T1000 (cell line): ENCODE measurements around the gene COL13A1.

ENCODE experiments used
- DNase-seq: peaks from one replicate; lab custom pipeline; 2025; ENCODE audit warnings: mixed read lengths; lab: John Stamatoyannopoulos, UW

Gene COL13A1

DNA sequence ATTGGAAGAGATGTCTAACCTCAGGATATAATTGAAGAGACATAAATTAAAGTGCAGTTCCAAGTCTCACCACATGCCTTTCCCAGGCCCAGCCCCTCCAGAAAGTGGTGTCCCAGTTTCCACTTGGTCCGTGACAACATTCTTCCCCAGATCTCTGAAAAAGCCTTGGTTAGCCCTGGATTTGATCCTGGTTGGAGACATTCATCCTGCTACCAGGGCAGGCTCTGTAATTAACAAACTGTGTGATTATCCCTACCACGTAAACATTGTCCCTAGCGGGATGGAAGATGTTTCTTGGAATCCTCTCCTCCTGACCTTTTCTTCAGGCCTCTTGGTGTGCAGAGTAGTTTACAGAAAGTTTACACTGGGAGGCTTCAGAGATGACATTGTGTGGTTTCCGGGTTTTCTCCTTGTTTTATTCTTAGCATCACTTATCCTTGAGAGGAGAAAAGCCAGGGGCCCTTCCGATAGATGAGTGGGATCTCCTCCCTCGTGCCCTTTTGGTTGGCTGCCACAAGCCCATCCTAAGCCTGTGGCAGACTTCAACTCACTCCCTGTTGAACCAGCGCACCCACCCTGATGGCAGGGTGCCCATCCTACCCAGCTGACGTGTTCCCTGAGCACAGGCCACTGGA, 83.8 kb downstream of the COL13A1 start:
- DNase-seq: no peak

- DNase-seq: no peak
Observed at GRCh38 chr10:69888882-69889584, 87.3 kb downstream of the COL13A1 start.

DNA sequence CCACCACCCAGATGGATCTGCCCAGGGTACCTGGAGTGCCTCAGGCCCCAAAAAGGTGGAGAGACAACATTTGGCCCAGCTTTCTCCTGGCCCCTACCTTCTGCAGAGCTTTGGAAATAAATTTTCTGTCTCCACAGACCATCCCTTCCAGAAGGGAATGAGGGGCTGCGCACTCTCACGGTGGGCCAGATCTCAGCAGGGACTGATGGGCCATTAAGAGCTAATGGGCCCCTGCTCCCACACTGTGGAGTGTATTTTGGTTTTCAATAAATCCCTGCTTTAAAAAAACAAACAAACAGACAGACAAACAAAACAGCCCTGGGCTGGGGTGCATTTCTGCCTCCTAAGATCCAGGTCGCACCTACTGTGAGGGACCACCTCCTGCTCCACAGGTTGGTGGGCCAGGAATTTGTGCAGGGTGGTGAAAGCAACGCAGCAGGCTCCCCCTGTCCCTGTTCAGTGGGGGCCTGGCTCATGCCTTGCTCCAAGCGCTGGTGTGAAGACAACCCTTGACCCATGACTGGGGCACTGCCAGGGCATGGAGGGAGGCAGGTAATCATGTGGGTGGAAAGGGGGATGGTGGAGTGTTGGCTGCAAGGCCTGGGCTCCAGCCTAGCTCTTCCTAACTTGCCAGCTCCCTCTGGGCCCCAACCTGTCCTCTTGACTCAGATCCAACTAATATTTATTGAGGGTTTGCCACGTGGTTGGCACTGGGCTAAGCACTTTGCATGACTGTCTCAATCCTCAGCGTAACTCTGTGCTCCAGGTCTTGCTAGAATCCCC, 88.5 kb downstream of the COL13A1 start:
- no peak for DNase-seq

- no peak for DNase-seq
Observed at GRCh38 chr10:69891057-69891617, 89.4 kb downstream of the COL13A1 start.

DNA sequence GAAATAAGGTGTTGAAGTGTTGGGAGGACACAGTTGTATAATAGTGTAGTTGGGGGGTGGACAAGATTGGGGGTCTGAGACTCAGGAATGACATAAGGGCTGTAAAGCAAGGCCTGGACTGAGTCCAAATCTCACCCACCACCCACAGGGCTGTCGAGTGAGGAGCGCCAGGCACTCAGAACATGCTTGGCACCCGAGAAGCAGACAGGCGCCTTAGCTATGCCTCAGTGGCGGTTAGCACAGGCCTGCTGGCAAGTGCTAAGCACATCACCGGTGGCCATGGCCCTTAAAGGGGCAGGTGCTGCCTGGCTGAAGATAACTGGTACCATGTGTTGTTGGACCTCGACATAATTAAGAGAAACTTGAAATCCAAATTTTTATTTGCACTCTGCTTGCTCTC, 90.7 kb downstream of the COL13A1 start:
- no peak for DNase-seq

DNA sequence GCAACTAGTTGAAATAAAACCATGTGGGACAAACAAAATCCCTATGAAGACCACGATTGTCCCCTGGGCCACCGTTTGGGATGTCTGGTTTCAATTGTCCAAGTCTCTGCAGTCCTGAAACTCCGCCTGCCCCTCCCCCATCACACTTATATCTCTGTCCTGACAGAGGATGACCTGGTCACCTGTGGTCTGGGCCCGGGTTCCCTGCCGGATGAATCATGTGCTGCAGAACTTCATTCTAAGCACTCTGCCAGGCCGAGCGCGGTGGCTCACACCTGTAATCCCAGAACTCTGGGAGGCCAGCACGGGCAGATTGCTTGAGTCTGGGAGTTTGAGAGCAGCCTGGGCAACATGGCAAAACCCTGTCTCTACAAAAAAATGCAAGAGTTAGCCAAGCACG, 91.1 kb downstream of the COL13A1 start:
- DNase-seq: no peak

GRCh38 chr10:69893271-69893900, 91.7 kb downstream of the COL13A1 start:
- DNase-seq: no peak

DNA sequence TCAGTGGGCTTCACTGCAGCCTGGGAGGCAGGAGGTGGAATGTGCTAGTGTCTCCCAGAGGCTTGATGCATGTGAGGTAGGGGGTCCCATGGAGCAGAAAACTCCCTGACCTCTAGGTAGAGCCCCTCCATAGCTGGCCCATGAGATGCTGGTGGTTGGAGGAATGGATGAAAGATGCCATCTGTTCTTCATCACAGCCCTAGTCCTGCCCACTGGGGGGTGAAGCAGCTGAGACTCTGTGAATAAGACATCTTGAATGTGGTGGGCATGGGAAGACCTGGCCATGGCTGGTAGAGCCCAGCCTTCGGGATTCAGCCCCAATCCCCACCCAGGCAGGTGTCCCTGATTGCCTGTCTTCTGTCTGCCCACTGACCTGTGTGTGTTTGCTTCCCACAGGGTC, 92.5 kb downstream of the COL13A1 start:
- no peak for DNase-seq

DNA sequence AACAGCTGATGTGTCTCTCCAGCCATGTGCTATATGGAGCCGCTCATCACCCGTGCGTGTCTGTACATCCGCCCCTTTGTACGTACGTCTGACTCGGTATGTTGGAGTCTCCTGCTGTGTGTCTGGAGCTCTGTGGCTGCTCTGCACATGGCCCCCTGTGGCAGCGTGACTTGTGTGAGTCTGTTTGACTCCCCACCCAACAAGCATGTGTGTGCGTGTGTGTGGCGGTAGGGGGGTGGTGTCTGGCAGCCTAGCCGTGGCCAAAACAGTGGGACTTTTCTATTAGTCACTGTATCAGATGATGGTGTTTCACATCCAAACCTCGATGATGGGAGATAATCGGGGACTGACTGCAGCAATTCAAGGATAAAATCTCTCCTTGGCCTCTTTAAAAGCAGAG, 94.1 kb downstream of the COL13A1 start:
- no peak for DNase-seq

DNA sequence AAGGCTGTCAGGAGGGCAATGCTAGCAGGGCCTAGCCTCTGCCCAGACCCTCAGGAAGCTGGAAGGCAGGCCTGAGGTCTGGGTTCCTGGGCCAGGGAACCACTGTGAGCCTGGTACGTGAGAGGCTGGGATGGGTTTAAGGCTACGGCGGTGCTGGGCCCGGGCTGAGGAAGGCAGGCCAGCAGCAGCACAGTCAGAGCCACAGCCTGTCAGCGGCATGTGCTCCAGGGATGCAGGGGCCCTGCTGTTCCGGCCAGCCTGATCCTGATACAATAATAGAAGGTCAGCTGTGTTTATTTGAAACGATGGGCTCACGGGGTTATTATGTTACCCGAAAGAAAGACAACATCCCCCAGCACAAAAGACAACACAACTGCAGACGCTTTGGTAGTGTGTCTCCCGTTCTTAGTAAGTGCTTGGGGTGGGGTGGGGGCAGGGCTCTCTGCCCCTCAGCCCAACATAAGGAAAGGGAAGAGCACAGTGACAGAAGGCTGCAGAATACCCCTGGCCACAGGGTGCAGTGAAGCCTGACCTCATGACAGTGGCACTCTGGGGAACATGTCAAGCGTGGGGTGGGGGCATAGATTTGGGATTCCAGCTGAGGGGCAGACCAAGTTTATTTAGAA, 95.0 kb downstream of the COL13A1 start:
- DNase-seq: no peak

GRCh38 chr10:69897432-69897831, 95.7 kb downstream of the COL13A1 start:
- no peak for DNase-seq

- DNase-seq: no peak
Observed at GRCh38 chr10:69897999-69898398, 96.3 kb downstream of the COL13A1 start.

GRCh38 chr10:69898524-69898923, 96.8 kb downstream of the COL13A1 start:
- DNase-seq: no peak

- DNase-seq: no peak
Observed at GRCh38 chr10:69898941-69899340, 97.2 kb downstream of the COL13A1 start.

- DNase-seq: no peak
Observed at GRCh38 chr10:69899727-69900595, 98.3 kb downstream of the COL13A1 start.

GRCh38 chr10:69901022-69901421, 99.3 kb downstream of the COL13A1 start:
- DNase-seq: no peak

GRCh38 chr10:69901628-69902505, 100.2 kb downstream of the COL13A1 start:
- DNase-seq: no peak

DNA sequence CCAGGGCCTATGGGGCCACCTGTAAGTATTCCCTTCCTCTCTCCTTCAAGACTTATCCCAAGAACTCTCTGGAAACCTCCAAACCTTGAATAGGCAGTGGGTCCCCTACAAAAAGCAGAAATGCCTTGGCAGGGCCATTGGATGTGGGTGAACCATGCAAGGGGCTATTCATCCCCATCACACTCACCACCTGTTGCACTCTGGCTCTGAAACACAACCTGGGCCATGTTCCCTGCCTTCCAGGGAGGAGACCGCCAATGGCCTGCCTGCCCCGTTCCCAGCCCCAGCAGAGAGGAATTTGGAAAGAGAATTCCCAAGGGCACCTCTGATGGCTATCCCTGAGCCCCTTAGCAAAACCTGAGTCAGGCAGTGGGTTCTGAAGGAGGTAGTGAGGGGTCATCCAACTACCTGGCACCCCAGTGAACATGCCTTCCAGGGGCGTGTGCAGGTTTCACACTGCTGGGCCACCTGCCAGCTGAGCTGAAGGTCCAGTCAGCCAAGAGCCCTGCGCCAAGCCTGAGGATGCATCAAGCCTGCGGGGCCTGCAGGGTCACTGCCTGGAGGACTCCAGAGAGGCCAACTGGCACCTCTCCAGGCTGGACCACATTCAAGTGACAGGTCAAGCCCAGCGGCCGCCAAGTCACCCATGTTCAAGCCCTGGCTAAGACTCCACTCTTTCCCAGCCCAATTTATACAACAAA, 101.3 kb downstream of the COL13A1 start:
- no peak for DNase-seq

DNA sequence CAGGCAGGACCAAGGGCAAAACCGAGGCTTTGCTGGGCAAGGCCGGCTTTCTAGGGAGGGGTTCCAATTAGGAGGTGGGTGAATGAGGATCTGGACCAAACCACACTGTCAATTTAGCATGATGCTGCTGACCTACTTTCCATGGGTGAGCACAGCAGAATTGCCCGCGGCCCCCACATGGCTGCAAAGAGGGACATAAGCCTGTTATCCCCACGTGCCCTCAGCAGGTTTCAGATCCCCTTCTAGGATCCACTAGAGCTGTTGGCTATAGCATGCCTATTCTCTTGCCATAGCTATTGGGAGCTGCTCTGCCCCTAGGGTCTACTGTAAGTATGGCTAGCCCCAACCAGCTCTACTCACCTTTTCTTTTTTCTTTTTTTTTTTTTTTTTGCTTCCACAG, 102.8 kb downstream of the COL13A1 start:
- DNase-seq: no peak
